B cell (primary cell): ENCODE results near the gene ZNF300. TPM values are rescaled to one million over a fixed set of nuclear protein-coding genes. Genes with fewer than 3 reads are reported as not detected.
"Not testable (repeated sequence)": the region's sequence is repeated elsewhere in the genome, so short reads cannot be mapped to it uniquely, and the experiment has no call there.

Experiments used
- ATAC-seq: fragments of 200-7000 bp; cut with Tn5 transposase; one replicate; pipeline ENCODE4 v1.10.0; 2021; ENCODE audit warnings: low read depth, mild to moderate bottlenecking, moderate number of reproducible peaks, moderate library complexity
- CTCF ChIA-PET: fragments of 350-600 bp; sonication (Branson Sonifier 250); formaldehyde crosslinking; loops from one replicate; lab custom pipeline; 2021; ENCODE audit warnings: antibody characterized with exemption, inconsistent platforms; lab: Charles Lee
- POLR2A ChIA-PET: fragments of 350-600 bp; sonication (Branson Sonifier 250); formaldehyde crosslinking; loops from one replicate; lab custom pipeline; 2021; ENCODE audit warnings: antibody characterized with exemption; lab: Charles Lee
- DNase-seq: peaks from one replicate; pipeline ENCODE4 v3.0.0; 2013
- H2AFZ ChIP-seq: 2 replicates; pipeline ENCODE4 v1.6.1; 2012; ENCODE audit warnings: mild to moderate bottlenecking, low read depth, low read length; ENCODE audit not compliant: insufficient read depth, poor library complexity, severe bottlenecking
- H3K27ac ChIP-seq, 2 donors: 1 replicate in 1 of 2; 2 replicates in 1 of 2; pipeline ENCODE4 v1.5.1; 2012 to 2013; ENCODE audit warnings: low read length in 2 of 2, mild to moderate bottlenecking in 2 of 2, moderate library complexity in 1 of 2
- H3K27me3 ChIP-seq, 4 experiments: fragments of 200-600 bp in 1 of 4; sonication (generic) in 1 of 4; replicated peaks in 1 of 4; 1 replicate in 2 of 4; 2 replicates in 2 of 4; pipeline versions ENCODE4 v1.6.1 to v1.7.0; 2013 to 2016; ENCODE audit warnings: low read length in 3 of 4, mild to moderate bottlenecking in 2 of 4, mixed read lengths in 1 of 4, moderate library complexity in 1 of 4; ENCODE audit not compliant: insufficient read depth in 4 of 4, control insufficient read depth in 3 of 4; ENCODE audit errors: control extremely low read depth in 1 of 4
- H3K36me3 ChIP-seq, 2 experiments: replicated peaks in 1 of 2; 1 replicate in 1 of 2; 2 replicates in 1 of 2; pipeline versions ENCODE4 v1.6.1 to v1.7.1; 2013; ENCODE audit warnings: low read length in 1 of 2; ENCODE audit not compliant: insufficient read depth in 2 of 2, control insufficient read depth in 1 of 2; ENCODE audit errors: control extremely low read depth in 1 of 2, extremely low read depth in 1 of 2
- H3K4me1 ChIP-seq, 2 donors: fragments of 200-600 bp in 1 of 2; sonication (generic) in 1 of 2; 1 replicate in 1 of 2; 2 replicates in 1 of 2; pipeline versions ENCODE4 v1.5.1 to v1.6.1; 2013 to 2017; ENCODE audit warnings: low read length in 2 of 2; ENCODE audit not compliant: control insufficient read depth in 2 of 2, insufficient read depth in 2 of 2
- H3K4me2 ChIP-seq: replicated peaks from 2 replicates; pipeline ENCODE3; 2012; ENCODE audit warnings: mild to moderate bottlenecking, low read depth, low read length; ENCODE audit not compliant: poor library complexity, severe bottlenecking
- H3K4me3 ChIP-seq, 5 experiments: fragments of 200-600 bp in 1 of 5; sonication (generic) in 1 of 5; 1 replicate in 3 of 5; 2 replicates in 2 of 5; pipeline versions ENCODE4 v1.5.1 to v1.7.0; 2011 to 2016; ENCODE audit warnings: low read length in 4 of 5, mild to moderate bottlenecking in 4 of 5, low read depth in 2 of 5, control low read depth in 1 of 5, moderate library complexity in 1 of 5; ENCODE audit not compliant: insufficient read depth in 1 of 5; ENCODE audit errors: control extremely low read depth in 1 of 5, extremely low read depth in 1 of 5
- H3K79me2 ChIP-seq: fragments of 200-600 bp; sonication (generic); one replicate; pipeline ENCODE4 v1.6.0; 2016; ENCODE audit warnings: low read length; ENCODE audit not compliant: control insufficient read depth, insufficient read depth
- H3K9ac ChIP-seq: fragments of 200-600 bp; sonication (generic); 2 replicates; pipeline ENCODE4 v1.6.1; 2017; ENCODE audit warnings: mild to moderate bottlenecking, low read length, moderate library complexity
- H3K9me3 ChIP-seq, 3 donors: one replicate each; pipeline versions ENCODE4 v1.6.1 to v1.7.1; 2013; ENCODE audit warnings: low read length in 2 of 3; ENCODE audit not compliant: control insufficient read depth in 2 of 3, insufficient read depth in 1 of 3; ENCODE audit errors: control extremely low read depth in 1 of 3
- H4K20me1 ChIP-seq: 2 replicates; pipeline ENCODE4 v1.6.0; 2012; ENCODE audit warnings: mild to moderate bottlenecking, low read length; ENCODE audit not compliant: insufficient read depth, control insufficient read depth, poor library complexity, severe bottlenecking
- H3K27ac Mint-ChIP-seq: one replicate; pipeline ENCODE4 v1.8.0; 2021; ENCODE audit warnings: mixed read lengths
- H3K27me3 Mint-ChIP-seq: one replicate; pipeline ENCODE4 v1.8.0; 2021; ENCODE audit warnings: mixed read lengths
- H3K4me1 Mint-ChIP-seq: one replicate; pipeline ENCODE4 v1.8.0; 2021; ENCODE audit warnings: mixed read lengths
- H3K4me3 Mint-ChIP-seq: one replicate; pipeline ENCODE4 v1.8.0; 2021; ENCODE audit warnings: mixed read lengths
- H3K9me3 Mint-ChIP-seq: one replicate; pipeline ENCODE4 v1.8.0; 2022; ENCODE audit warnings: mixed read lengths; ENCODE audit not compliant: insufficient read depth
- CTCF ChIP-seq: fragments of 200-600 bp; IDR thresholded peaks from one replicate; pipeline ENCODE4 v1.8.0; 2022; ENCODE audit warnings: antibody characterized with exemption, mild to moderate bottlenecking
- EZH2 ChIP-seq: IDR thresholded peaks from 2 replicates; pipeline ENCODE4 v1.6.1; 2012; ENCODE audit warnings: borderline replicate concordance, low read depth, mild to moderate bottlenecking, moderate library complexity, low read length; ENCODE audit not compliant: insufficient read depth, poor library complexity, severe bottlenecking
- WGBS: methylation state at CpG from one replicate; pipeline ENCODE4 v1.1.5; 2013; ENCODE audit warnings: missing lambda C conversion rate; ENCODE audit not compliant: insufficient coverage; 5-methylcytosine and 5-hydroxymethylcytosine counted together
- intact Hi-C: fragments of 100-400 bp; cut with micrococcal nuclease; formaldehyde crosslinking; loops from one replicate; pipeline ENCODE4 v1.10.0; 2022
- polyA plus RNA-seq: library from polyadenylated mRNA; depleted of rRNA; stranded (reverse); fragments of >200 nt; gene quantifications from 2 replicates; pipeline ENCODE4 v1.2.3, GENCODE V29; 2012
- total RNA-seq, 2 donors: library from RNA; stranded (reverse); fragments of 120-200 nt in 1 of 2; gene quantifications; 1 replicate in 1 of 2; 2 replicates in 1 of 2; pipeline versions ENCODE4 v1.2.3 to v1.2.4, GENCODE V29; 2013 to 2022

Gene ZNF300
- total and polyA plus RNA-seq, 2 donors (not counting 1 experiment from before 2014, with no cell fraction given) = 3.6 to 8.1 TPM

DNA sequence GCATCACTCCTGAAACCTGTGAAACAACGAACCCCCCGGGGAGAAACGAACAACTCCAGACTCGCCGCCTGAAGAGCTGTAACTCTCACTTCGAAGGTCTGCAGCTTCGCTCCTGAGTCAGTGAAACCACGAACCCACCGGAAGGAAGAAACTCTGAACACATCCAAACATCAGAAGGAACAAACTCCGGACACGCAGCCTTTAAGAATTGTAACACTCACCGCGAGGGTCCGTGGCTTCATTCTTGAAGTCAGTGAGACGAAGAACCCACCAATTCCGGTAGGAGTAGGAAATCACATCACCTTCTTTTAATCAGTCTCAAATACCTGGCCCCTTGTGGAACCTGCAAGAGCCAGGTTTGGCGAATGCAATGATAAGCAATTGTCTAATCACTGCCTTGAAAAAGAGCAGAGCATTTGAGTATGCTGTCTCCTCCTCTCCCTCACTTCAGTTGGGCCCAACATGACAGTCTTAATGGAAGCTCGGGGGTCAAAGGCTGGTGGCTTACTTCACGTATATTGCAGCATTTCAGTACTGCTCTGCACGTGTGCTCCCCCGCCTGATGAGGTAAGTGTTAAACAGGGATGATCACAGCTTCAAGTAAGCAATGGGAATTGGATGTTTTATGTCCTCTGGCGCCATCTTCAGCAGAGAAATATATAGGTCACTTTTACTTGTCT, 58.0 kb downstream of the ZNF300 start:
- no peaks in the 10 kb centered on the region for H3K9me3 Mint-ChIP-seq
- H3K27me3 ChIP-seq = no peaks in the 10 kb centered on the region
- peak overlapping the region; percentile 84 for H3K4me3 Mint-ChIP-seq
- H3K4me2 ChIP-seq = peak overlapping the region; percentile 83
- H3K9ac ChIP-seq = peak overlapping the region; percentile 57
- intact Hi-C loops = loop anchor here (1.0 to 2.0 kb wide), 3 partner anchors 45 to 285 kb away; partner anchors contain the start of gene DCTN4
- peaks cover 4 to 11% of the 10 kb centered on the region in 2 donors for H3K4me1 ChIP-seq
- peak overlapping the region; percentile 81 for H2AFZ ChIP-seq
- DNase-seq (peak; percentile 84), ATAC-seq (peak; percentile 97)
- H3K4me1 Mint-ChIP-seq = peaks cover 8% of the 10 kb centered on the region
- no peaks in the 10 kb centered on the region for H4K20me1 ChIP-seq
- ChIA-PET CTCF (interaction anchor here (1.0 to 3.6 kb wide), 23 partner anchors 14 to 396 kb away, joined by 3 to 71 read pairs (median 4); partner anchors contain the start of genes DCTN4 and RBM22), POLR2A (interaction anchor here (1.0 kb wide), 1 partner anchor 46 kb away, joined by 3 read pairs; no protein-coding TSS in a partner anchor)
- TF ChIP-seq CTCF (peak; percentile 79), EZH2 (no peak)
- peak overlapping the region; percentile 54 for H3K27ac Mint-ChIP-seq
- H3K27me3 Mint-ChIP-seq = peaks cover 4% of the 10 kb centered on the region
- no peak overlapping the region for H3K27ac ChIP-seq
- H3K4me3 ChIP-seq = peak overlapping the region; percentile 31 to 58 (median 45)
- no peaks in the 10 kb centered on the region for H3K36me3 ChIP-seq
- H3K79me2 ChIP-seq = no peaks in the 10 kb centered on the region
- peaks cover 0 to 5% (median 0%) of the 10 kb centered on the region in 3 donors for H3K9me3 ChIP-seq
- WGBS = 2% methylated on average over 18 of the region's 22 CpGs

- DNase-seq, H3K27me3 Mint-ChIP-seq, ATAC-seq, H3K4me1 Mint-ChIP-seq, H3K9me3 Mint-ChIP-seq, H4K20me1 ChIP-seq, H3K9me3 ChIP-seq, H3K79me2 ChIP-seq, H3K27ac ChIP-seq, H3K36me3 ChIP-seq, H3K27me3 ChIP-seq: not testable (repeated sequence)
- Histone ChIP-seq H3K4me2 (peak within 1 kb of the TSS; percentile 83), H2AFZ (peak within 1 kb of the TSS; percentile 81), H3K9ac (peak within 1 kb of the TSS; percentile 57), H3K4me3 (peak within 1 kb of the TSS; percentile 31 to 58 (median 45)), H3K4me1 (peaks cover 4 to 11% of the 10 kb centered on the region in 2 donors)
- 38% methylated on average over 3 of the region's 3 CpGs for WGBS
- ChIA-PET CTCF (interaction anchor here (1.0 to 3.6 kb wide), 17 partner anchors 14 to 395 kb away, joined by 3 to 71 read pairs (median 5); partner anchors contain the start of genes DCTN4 and RBM22), POLR2A (interaction anchor here (1.0 kb wide), 1 partner anchor 45 kb away, joined by 3 read pairs; no protein-coding TSS in a partner anchor)
- intact Hi-C loops = loop anchor here (2.0 kb wide), 1 partner anchor 87 kb away; the partner anchor contains the start of gene DCTN4
- peak within 1 kb of the TSS; percentile 54 for H3K27ac Mint-ChIP-seq
- peak within 1 kb of the TSS; percentile 84 for H3K4me3 Mint-ChIP-seq
Measured at GRCh38 chr5:150846308-150846653, 58.5 kb downstream of the ZNF300 start, which contains the start of gene IRGM. Gene IRGM, plus strand, starts transcription at chr5:150846521. Its CDS starts 1,603 bp downstream, at chr5:150848124.

DNA sequence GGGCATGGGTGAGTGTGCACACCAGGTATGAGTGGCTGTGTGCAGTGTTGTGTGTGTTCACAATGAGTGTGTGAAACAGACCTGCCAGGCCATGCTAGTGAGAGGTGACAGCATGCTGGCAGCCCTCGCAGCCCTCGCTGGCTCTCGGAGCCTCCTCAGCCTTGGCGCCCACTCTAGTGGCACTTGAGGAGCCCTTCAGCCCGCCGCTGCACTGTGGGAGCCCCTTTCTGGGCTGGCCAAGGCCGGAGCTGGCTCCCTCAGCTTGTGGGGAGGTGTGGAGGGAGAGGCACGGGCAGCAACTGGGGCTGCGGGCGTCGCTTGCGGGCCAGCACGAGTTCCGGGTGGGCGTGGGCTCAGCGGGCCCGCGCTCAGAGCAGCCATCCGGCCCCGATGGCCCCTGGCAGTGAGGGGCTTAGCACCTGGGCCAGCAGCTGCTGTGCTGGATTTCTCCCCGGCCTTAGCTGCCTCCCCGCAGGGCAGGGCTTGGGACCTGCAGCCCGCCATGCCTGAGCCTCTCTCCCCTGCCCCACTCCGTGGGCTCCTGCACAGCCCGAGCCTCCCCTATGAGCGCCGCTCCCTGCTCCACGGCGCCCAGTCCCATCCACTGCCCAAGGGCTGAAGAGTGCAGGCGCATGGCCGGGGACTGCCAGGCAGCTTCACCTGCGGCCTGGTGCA, 59.5 kb downstream of the ZNF300 start:
- H3K4me3 Mint-ChIP-seq, intact Hi-C loops: not testable (repeated sequence)

More for the DNA sequence above, 59.5 kb downstream of the ZNF300 start:
- not testable (repeated sequence) for H3K9me3 Mint-ChIP-seq, H3K36me3 ChIP-seq, H2AFZ ChIP-seq, H3K27ac ChIP-seq, H3K27ac Mint-ChIP-seq, H4K20me1 ChIP-seq, ATAC-seq, H3K9ac ChIP-seq, H3K79me2 ChIP-seq, H3K4me3 ChIP-seq, DNase-seq, H3K27me3 ChIP-seq, H3K9me3 ChIP-seq, H3K4me1 Mint-ChIP-seq, H3K4me2 ChIP-seq
- ChIA-PET POLR2A (interaction anchor here (1.0 kb wide), 1 partner anchor 44 kb away, joined by 3 read pairs; no protein-coding TSS in a partner anchor), CTCF (interaction anchor here (1.0 to 3.6 kb wide), 5 partner anchors 44 to 388 kb away, joined by 3 to 71 read pairs (median 10); no protein-coding TSS in a partner anchor)
- H3K27me3 Mint-ChIP-seq = peaks cover 10% of the 10 kb centered on the region
- WGBS = 98% methylated on average over 26 of the region's 32 CpGs
- peaks cover 4 to 11% of the 10 kb centered on the region in 2 donors for H3K4me1 ChIP-seq
